HG03575 (cell line): ENCODE results near the gene GNG5.
"Not testable (repeated sequence)": the region's sequence is repeated elsewhere in the genome, so short reads cannot be mapped to it uniquely, and the experiment has no call there.

Experiments
- ATAC-seq: cut with Tn5 transposase; IDR thresholded peaks from one replicate; pipeline ENCODE4 v1.9.1; 2021; ENCODE audit not compliant: unreplicated experiment, insufficient number of reproducible peaks, low FRiP score; ENCODE audit errors: extremely low read depth

The GNG5 gene

GRCh38 chr1:84506002-84506728, at the start of gene GNG5, which contains the start of gene SPATA1:
GNG5 (minus strand) TSS chr1:84506581; CDS start chr1:84506091, 490 bp downstream.
SPATA1 (plus strand) TSS chr1:84506386; CDS start chr1:84516360, 9,974 bp downstream.
- ATAC-seq, result peak; percentile 48

GRCh38 chr1:84550826-84551225, 44.4 kb upstream of the GNG5 start:
- ATAC-seq, result no peak

GRCh38 chr1:84541679-84542078, 35.3 kb upstream of the GNG5 start:
- ATAC-seq, result no peak

- ATAC-seq, result no peak
Measured at GRCh38 chr1:84540759-84541158, 34.4 kb upstream of the GNG5 start.

GRCh38 chr1:84539972-84540371, 33.6 kb upstream of the GNG5 start:
- ATAC-seq, result no peak

GRCh38 chr1:84538599-84538998, 32.2 kb upstream of the GNG5 start:
- peak; percentile 66 for ATAC-seq

GRCh38 chr1:84525779-84526178, 19.4 kb upstream of the GNG5 start:
- ATAC-seq, result no peak

GRCh38 chr1:84524590-84524989, 18.2 kb upstream of the GNG5 start:
- no peak for ATAC-seq

- ATAC-seq, result no peak
Measured at GRCh38 chr1:84510668-84511067, 4.3 kb upstream of the GNG5 start.

GRCh38 chr1:84510165-84510564, 3.8 kb upstream of the GNG5 start:
- ATAC-seq, result no peak

- ATAC-seq, result no peak
Measured at GRCh38 chr1:84509029-84509428, 2.6 kb upstream of the GNG5 start.

GRCh38 chr1:84508510-84508909, 2.1 kb upstream of the GNG5 start:
- no peak for ATAC-seq

- not testable (repeated sequence) for ATAC-seq
Measured at GRCh38 chr1:84507887-84508286, 1.5 kb upstream of the GNG5 start.

GRCh38 chr1:84506729-84507453, 510 bp upstream of the GNG5 start:
- no peak for ATAC-seq

GRCh38 chr1:84505493-84506001, 834 bp downstream of the GNG5 start:
- peak; percentile 14 for ATAC-seq

- ATAC-seq, result no peak
Measured at GRCh38 chr1:84504580-84505492, 1.5 kb downstream of the GNG5 start.

- ATAC-seq, result no peak
Measured at GRCh38 chr1:84502927-84503326, 3.5 kb downstream of the GNG5 start.

GRCh38 chr1:84497631-84498275, 8.6 kb downstream of the GNG5 start:
- ATAC-seq, result no peak

GRCh38 chr1:84496498-84496897, 9.9 kb downstream of the GNG5 start:
- ATAC-seq, result no peak
